A549 (cell line): Measurements from ENCODE around the gene ROBO1. TPM values are rescaled to one million over a fixed set of nuclear protein-coding genes. Genes with fewer than 3 reads are reported as not detected.

Experiments
- ATAC-seq, 2 experiments: fragments of 200-7000 bp in 1 of 2; fragments of >200 bp in 1 of 2; cut with Nextera tagmentation in 1 of 2; cut with Tn5 transposase in 1 of 2; 3 replicates each; pipeline versions ENCODE4 v1.8.0 to v1.9.1; 2018 to 2020; ENCODE audit warnings: mild to moderate bottlenecking in 1 of 2, moderate library complexity in 1 of 2
- CTCF ChIA-PET: fragments of 300-600 bp; sonication (Branson Sonifier 250); formaldehyde crosslinking; extraction: SDS; loops from one replicate; lab custom pipeline; 2021; ENCODE audit warnings: antibody characterized with exemption, inconsistent platforms; lab: Yijun Ruan, JAX
- POLR2A ChIA-PET: fragments of 350-600 bp; formaldehyde crosslinking; extraction: SDS; loops from one replicate; lab custom pipeline; 2021; ENCODE audit warnings: antibody characterized with exemption, inconsistent platforms; lab: Yijun Ruan, JAX
- DNase-seq, 2 experiments: peaks; one replicate each; pipeline versions ENCODE4 v3.0.0 to v3.0.0-alpha.2; 2011 to 2016; ENCODE audit warnings: low read depth in 1 of 2, low spot score in 1 of 2
- FAIRE-seq: peaks from 2 replicates; lab custom pipeline; 2011; peaks lifted over from hg19 to GRCh38; lab: Jason Lieb, UNC
- H3K27ac ChIP-seq, 2 experiments: fragments of >200 bp; sonication (Bioruptor Twin); formaldehyde crosslinking; 3 replicates each; pipeline ENCODE4 v1.5.1; 2016 to 2017
- H3K4me1 ChIP-seq: fragments of >200 bp; sonication (Bioruptor Twin); formaldehyde crosslinking; 3 replicates; pipeline ENCODE4 v1.6.1; 2016
- H3K4me2 ChIP-seq: fragments of >200 bp; sonication (Bioruptor Twin); formaldehyde crosslinking; 3 replicates; pipeline ENCODE4 v1.6.1; 2016
- H3K4me3 ChIP-seq: fragments of >200 bp; sonication (Bioruptor Twin); formaldehyde crosslinking; 3 replicates; pipeline ENCODE4 v1.5.1; 2016
- H3K9me3 ChIP-seq: fragments of >200 bp; sonication (Bioruptor Twin); formaldehyde crosslinking; 3 replicates; pipeline ENCODE4 v1.6.1; 2016
- BCL3 ChIP-seq: fragments of >200 bp; sonication (Bioruptor Twin); formaldehyde crosslinking; IDR thresholded peaks from 3 replicates; pipeline ENCODE4 v1.6.1; 2016
- BHLHE40 ChIP-seq: IDR thresholded peaks from 2 replicates; pipeline ENCODE4 v1.6.1; 2012; ENCODE audit warnings: low read depth, low read length, inconsistent platforms
- CHD2 ChIP-seq: fragments of 150-350 bp; IDR thresholded peaks from 2 replicates; pipeline ENCODE4 v1.6.1; 2014; ENCODE audit warnings: low read length; ENCODE audit not compliant: partially characterized antibody
- CHD4 ChIP-seq: fragments of 200-600 bp; sonication (generic); IDR thresholded peaks from 2 replicates; pipeline ENCODE4 v1.6.1; 2016; ENCODE audit warnings: antibody characterized with exemption, mild to moderate bottlenecking, borderline replicate concordance
- EP300 ChIP-seq, 2 experiments: fragments of >200 bp; sonication (Bioruptor Twin); formaldehyde crosslinking; IDR thresholded peaks; 2 replicates in 1 of 2; 3 replicates in 1 of 2; pipeline ENCODE4 v1.6.1; 2016 to 2017
- ESRRA ChIP-seq: fragments of 150-350 bp; IDR thresholded peaks from 2 replicates; pipeline ENCODE4 v1.6.1; 2014; ENCODE audit warnings: mild to moderate bottlenecking, low read length, borderline replicate concordance
- FOSB ChIP-seq: fragments of 250-450 bp; sonication (Bioruptor Pico); IDR thresholded peaks from 2 replicates; pipeline ENCODE4 v1.5.0; 2020; ENCODE audit warnings: mild to moderate bottlenecking, moderate library complexity
- FOSL2 ChIP-seq, 2 experiments: fragments of 450-650 bp in 1 of 2; fragments of >200 bp in 1 of 2; sonication (Bioruptor Twin) in 1 of 2; formaldehyde crosslinking; IDR thresholded peaks; 2 replicates each; pipeline versions ENCODE4 v1.5.0 to v1.6.1; 2016 to 2020; ENCODE audit warnings: mild to moderate bottlenecking in 1 of 2, moderate library complexity in 1 of 2
- FOXS1 ChIP-seq: fragments of 250-450 bp; sonication (Bioruptor Pico); IDR thresholded peaks from 2 replicates; pipeline ENCODE4 v1.5.0; 2020; ENCODE audit warnings: mild to moderate bottlenecking, moderate library complexity
- HOXB13 ChIP-seq: fragments of 250-450 bp; sonication (Bioruptor Pico); IDR thresholded peaks from 2 replicates; pipeline ENCODE4 v1.5.0; 2020; ENCODE audit warnings: low read depth, mild to moderate bottlenecking, moderate library complexity
- JUN ChIP-seq, 2 experiments: fragments of >200 bp; sonication (Bioruptor Twin); formaldehyde crosslinking; IDR thresholded peaks; 2 replicates in 1 of 2; 3 replicates in 1 of 2; pipeline ENCODE4 v1.6.1; 2016 to 2017
- MAZ ChIP-seq: fragments of 150-350 bp; IDR thresholded peaks from 2 replicates; pipeline ENCODE4 v1.6.1; 2014; ENCODE audit warnings: antibody characterized with exemption, low read depth, low read length, borderline replicate concordance
- MYC ChIP-seq: IDR thresholded peaks from 2 replicates; pipeline ENCODE4 v1.6.1; 2012; ENCODE audit warnings: mild to moderate bottlenecking, inconsistent platforms, low read length, improper control_type of control experiment, borderline replicate concordance
- NFE2L2 ChIP-seq: fragments of 150-350 bp; conservative IDR thresholded peaks from 2 replicates; pipeline ENCODE4 v1.6.1; 2014; ENCODE audit warnings: low read length
- NR3C1 ChIP-seq: fragments of >200 bp; sonication (Bioruptor Twin); formaldehyde crosslinking; IDR thresholded peaks from 3 replicates; pipeline ENCODE4 v1.6.1; 2017
- PBX3 ChIP-seq: IDR thresholded peaks from 2 replicates; pipeline ENCODE4 v1.6.1; 2012
- PHF8 ChIP-seq: fragments of 200-600 bp; sonication (generic); IDR thresholded peaks from 2 replicates; pipeline ENCODE4 v1.6.1; 2016; ENCODE audit warnings: low read depth, mild to moderate bottlenecking, antibody characterized with exemption, moderate library complexity, borderline replicate concordance
- POLR2A ChIP-seq: IDR thresholded peaks from 2 replicates; pipeline ENCODE4 v1.6.1; 2012; ENCODE audit warnings: mild to moderate bottlenecking, low read length
- POLR2AphosphoS2 ChIP-seq: conservative IDR thresholded peaks from 2 replicates; pipeline ENCODE4 v1.6.1; 2012; ENCODE audit warnings: low read length, improper control_type of control experiment, inconsistent platforms
- RCOR1 ChIP-seq: fragments of 150-350 bp; IDR thresholded peaks from 2 replicates; pipeline ENCODE4 v1.6.1; 2014; ENCODE audit warnings: antibody characterized with exemption, low read length, low read depth
- USF2 ChIP-seq: fragments of 450-650 bp; IDR thresholded peaks from 2 replicates; pipeline ENCODE4 v1.6.1; 2014; ENCODE audit warnings: antibody characterized with exemption
- ZC3H11A ChIP-seq: fragments of 450-650 bp; IDR thresholded peaks from 2 replicates; pipeline ENCODE4 v1.6.1; 2014; ENCODE audit warnings: antibody characterized with exemption, mild to moderate bottlenecking
- ZNF302 ChIP-seq: fragments of 250-450 bp; sonication (Bioruptor Pico); IDR thresholded peaks from 2 replicates; pipeline ENCODE4 v1.9.0; 2021; ENCODE audit warnings: inconsistent platforms, mild to moderate bottlenecking, moderate library complexity
- WGBS: methylation state at CpG from one replicate; pipeline ENCODE4 v1.1.6; 2017; ENCODE audit errors: missing lambda C conversion rate; 5-methylcytosine and 5-hydroxymethylcytosine counted together
- polyA plus RNA-seq, 4 experiments: library from polyadenylated mRNA; depleted of rRNA in 3 of 4; stranded (reverse); fragments of >200 nt; fragmentation: RNase III in 1 of 4; extraction: RNeasy Plus Mini Kit Qiagen cat#74134 plus additional on column Dnase treatment in 1 of 4; gene quantifications; 2 replicates in 3 of 4; 3 replicates in 1 of 4; pipeline ENCODE4 v1.2.3, GENCODE V29; 2011 to 2017

ROBO1 gene
- polyA plus RNA-seq, 2 of the 4 experiments (the other 2 are of a cell fraction), result 25.3 to 35.6 TPM

- WGBS, result 42% methylated on average over 2 of the region's 2 CpGs
- no peaks in the 10 kb centered on the region for H3K9me3 ChIP-seq
- POLR2A ChIA-PET, result no interaction called here
Observed at GRCh38 chr3:79410136-79410535, 357.7 kb downstream of the ROBO1 start.

GRCh38 chr3:79406175-79406574 lies 361.6 kb downstream of the ROBO1 start:
- H3K4me2 ChIP-seq, result no peak overlapping the region
- WGBS, result 8% methylated on average over 2 of the region's 2 CpGs
- H3K4me1 ChIP-seq, result no peaks in the 10 kb centered on the region
- no peak overlapping the region for H3K27ac ChIP-seq
- CTCF ChIA-PET, result interaction anchor here (0.5 kb wide), 1 partner anchor 29 kb away, joined by 4 read pairs; no protein-coding TSS in a partner anchor
- H3K9me3 ChIP-seq, result no peaks in the 10 kb centered on the region
- ATAC-seq (no peak), DNase-seq (no peak), FAIRE-seq (no peak)
- POLR2A ChIA-PET, result no interaction called here
- no peak overlapping the region for H3K4me3 ChIP-seq
- TF ChIP-seq ZC3H11A, result no peak
- no peak for TF ChIP-seq MYC
- TF ChIP-seq CHD4, result no peak
- no peak for TF ChIP-seq JUN (IDR thresholded peaks at IDR 0.05)
- no peak for TF ChIP-seq FOSB
- TF ChIP-seq POLR2AphosphoS2, result no peak

More at GRCh38 chr3:79410136-79410535, 357.7 kb downstream of the ROBO1 start:
- ATAC-seq (no peak), DNase-seq (no peak), FAIRE-seq (no peak)
- no peak overlapping the region for H3K27ac ChIP-seq
- TF ChIP-seq PHF8 (no peak), FOSL2 (IDR thresholded peaks at IDR 0.05) (no peak), FOSL2 (CRISPR knock-in tag; IDR thresholded peaks at IDR 0.05) (no peak), MAZ (no peak), POLR2A (no peak), FOXS1 (CRISPR knock-in tag) (no peak), NR3C1 (no peak), JUN (IDR thresholded peaks at IDR 0.05) (no peak), ESRRA (no peak)
- CTCF ChIA-PET, result no interaction called here
- no peak overlapping the region for H3K4me2 ChIP-seq
- no peak overlapping the region for H3K4me3 ChIP-seq
- no peaks in the 10 kb centered on the region for H3K4me1 ChIP-seq

GRCh38 chr3:79405183-79405582 lies 362.6 kb downstream of the ROBO1 start:
- 0% methylated on average over 1 of the region's 1 CpG for WGBS
- DNase-seq (no peak), ATAC-seq (no peak), FAIRE-seq (no peak)
- Histone ChIP-seq H3K4me3 (no peak overlapping the region), H3K4me2 (no peak overlapping the region), H3K27ac (no peak overlapping the region), H3K9me3 (no peaks in the 10 kb centered on the region), H3K4me1 (no peaks in the 10 kb centered on the region)
- CTCF ChIA-PET, result no interaction called here
- POLR2A ChIA-PET, result no interaction called here
- TF ChIP-seq BHLHE40, result no peak
- no peak for TF ChIP-seq EP300 (IDR thresholded peaks at IDR 0.05)
- TF ChIP-seq CHD2, result no peak
- no peak for TF ChIP-seq PBX3
- TF ChIP-seq ZC3H11A, result no peak
- no peak for TF ChIP-seq HOXB13
- no peak for TF ChIP-seq NFE2L2
- TF ChIP-seq BCL3, result no peak
- TF ChIP-seq ZNF302 (CRISPR knock-in tag), result no peak
- TF ChIP-seq USF2, result no peak
- no peak for TF ChIP-seq RCOR1
